Osteocyte (in vitro differentiated cells): ENCODE measurements around the gene SYNE4. TPM values are rescaled to one million over a fixed set of nuclear protein-coding genes. Genes with fewer than 3 reads are reported as not detected.

Experiments
- DNase-seq: peaks from one replicate; pipeline ENCODE4 v3.0.0; 2021; ENCODE audit warnings: mixed read lengths; ENCODE audit not compliant: unreplicated experiment; ENCODE audit errors: extremely low spot score
- H3K27ac Mint-ChIP-seq: one replicate; pipeline ENCODE4 v1.8.0; 2021; ENCODE audit warnings: mild to moderate bottlenecking, mixed read lengths; ENCODE audit not compliant: unreplicated experiment
- H3K27me3 Mint-ChIP-seq: one replicate; pipeline ENCODE4 v1.8.0; 2021; ENCODE audit warnings: mixed read lengths; ENCODE audit not compliant: unreplicated experiment
- H3K36me3 Mint-ChIP-seq: one replicate; pipeline ENCODE4 v1.8.0; 2021; ENCODE audit warnings: mixed read lengths; ENCODE audit not compliant: unreplicated experiment
- H3K4me1 Mint-ChIP-seq: one replicate; pipeline ENCODE4 v1.8.0; 2021; ENCODE audit warnings: mixed read lengths; ENCODE audit not compliant: unreplicated experiment
- H3K4me3 Mint-ChIP-seq: one replicate; pipeline ENCODE4 v1.8.0; 2021; ENCODE audit warnings: mild to moderate bottlenecking, moderate library complexity, mixed read lengths; ENCODE audit not compliant: unreplicated experiment
- H3K9me3 Mint-ChIP-seq: one replicate; pipeline ENCODE4 v1.8.0; 2021; ENCODE audit warnings: mixed read lengths; ENCODE audit not compliant: unreplicated experiment
- CTCF ChIP-seq: fragments of 200-600 bp; sonication (generic); IDR thresholded peaks from 2 replicates; pipeline ENCODE4 v1.5.0; 2021; ENCODE audit warnings: antibody characterized with exemption, mild to moderate bottlenecking, moderate library complexity
- total RNA-seq: library from RNA; stranded (reverse); gene quantifications from 2 replicates; pipeline ENCODE4 v1.2.1, GENCODE V29; 2021

The SYNE4 gene
- total RNA-seq, 1 donor from 2014 or later = not detected

DNA sequence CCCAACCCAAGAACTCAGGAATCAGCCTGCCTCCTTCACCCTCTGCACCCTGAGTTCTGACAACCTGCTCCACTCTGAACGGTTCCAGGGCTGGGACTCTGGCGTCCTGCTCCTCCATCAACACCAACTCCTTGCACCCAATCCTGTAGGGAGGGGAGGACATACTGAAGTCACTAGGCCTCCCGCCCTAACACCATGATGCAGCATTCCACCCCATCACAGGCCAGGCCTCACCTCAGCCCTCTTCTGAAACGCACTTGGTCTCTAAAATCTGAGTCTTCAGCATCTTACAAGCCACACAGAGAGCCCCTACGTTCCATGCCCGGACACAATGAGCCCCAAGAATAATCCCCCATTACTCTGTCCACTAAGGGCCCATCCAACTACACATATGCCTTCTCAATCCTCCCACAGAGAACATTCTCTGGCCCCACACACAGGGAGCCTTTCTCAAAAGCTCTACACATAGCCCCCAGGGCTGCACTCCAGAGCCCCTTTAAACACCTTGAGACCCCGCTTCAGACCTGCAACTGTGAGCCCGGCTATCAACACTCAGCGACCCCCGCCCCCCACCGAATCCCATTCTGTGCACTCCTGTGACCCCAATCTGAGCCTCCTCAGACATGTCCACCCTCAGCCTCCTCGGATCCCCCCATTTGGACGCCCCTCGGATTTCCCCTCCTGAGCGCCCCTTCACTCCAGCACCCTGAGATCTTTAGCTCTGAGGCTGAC is 4.8 kb upstream of the SYNE4 start:
- H3K4me1 Mint-ChIP-seq = peaks cover 30% of the 10 kb centered on the region
- H3K27me3 Mint-ChIP-seq = no peaks in the 10 kb centered on the region
- peak overlapping the region; percentile 98 for H3K4me3 Mint-ChIP-seq
- H3K36me3 Mint-ChIP-seq = peaks cover 17% of the 10 kb centered on the region
- H3K27ac Mint-ChIP-seq = peak overlapping the region; percentile 94
- no peak for DNase-seq
- no peaks in the 10 kb centered on the region for H3K9me3 Mint-ChIP-seq
- TF ChIP-seq CTCF = no peak

- Mint-ChIP-seq H3K27ac (no peak overlapping the region), H3K36me3 (peaks cover 2% of the 10 kb centered on the region), H3K9me3 (no peaks in the 10 kb centered on the region), H3K4me3 (no peak overlapping the region), H3K4me1 (peaks cover 30% of the 10 kb centered on the region), H3K27me3 (no peaks in the 10 kb centered on the region)
- TF ChIP-seq CTCF = no peak
- no peak for DNase-seq
These were observed 1.8 kb upstream of the SYNE4 start for GRCh38 chr19:36010402-36010801.

DNA sequence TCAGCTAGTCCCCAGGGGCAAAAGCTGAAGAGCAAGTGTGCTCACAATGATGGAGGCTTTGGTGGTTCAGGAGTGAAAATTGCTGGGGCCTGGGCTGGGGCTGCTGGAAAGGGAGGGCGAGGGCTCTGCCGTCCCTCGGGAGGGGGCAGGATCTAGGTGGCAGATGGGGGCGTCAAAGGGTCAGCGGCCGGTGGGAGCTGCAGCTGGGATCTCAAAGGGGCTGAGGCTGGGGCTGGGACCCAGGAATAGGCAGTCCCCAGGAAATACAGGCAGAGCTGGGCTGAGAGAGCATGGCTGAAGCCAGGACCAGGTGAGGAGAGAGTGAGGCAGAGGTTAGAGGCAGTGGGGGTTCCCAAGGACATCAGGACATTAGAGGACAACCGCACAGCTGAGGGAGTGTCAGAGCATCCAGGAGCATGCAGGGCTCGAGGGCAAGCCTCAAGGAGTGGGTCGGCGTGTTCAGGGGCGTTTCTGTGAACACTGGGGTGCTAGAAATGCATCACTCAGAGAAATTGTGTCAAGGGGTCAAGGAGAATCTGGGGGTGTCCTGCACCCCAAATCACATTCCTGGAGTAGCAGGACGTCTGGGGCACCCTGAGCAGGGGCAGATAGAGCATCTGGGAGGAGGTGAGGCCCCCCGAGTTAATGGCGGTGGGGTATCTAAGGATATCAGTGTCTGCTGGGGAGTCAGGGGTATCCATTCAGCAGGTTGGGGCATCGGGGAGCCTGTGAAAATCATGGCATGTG is 1.2 kb upstream of the SYNE4 start:
- DNase-seq = no peak
- Mint-ChIP-seq H3K27ac (peak overlapping the region; percentile 29), H3K9me3 (no peaks in the 10 kb centered on the region)

GRCh38 chr19:36009220-36009619 is 607 bp upstream of the SYNE4 start:
- Mint-ChIP-seq H3K9me3 (no peaks in the 10 kb centered on the region), H3K4me1 (peaks cover 22% of the 10 kb centered on the region), H3K27me3 (no peaks in the 10 kb centered on the region), H3K4me3 (peak overlapping the region; percentile 66), H3K27ac (peak overlapping the region; percentile 29), H3K36me3 (no peaks in the 10 kb centered on the region)
- DNase-seq = peak; percentile 85
- TF ChIP-seq CTCF = no peak

More for the DNA sequence above, 1.2 kb upstream of the SYNE4 start:
- peak overlapping the region; percentile 66 for H3K4me3 Mint-ChIP-seq
- peaks cover 27% of the 10 kb centered on the region for H3K4me1 Mint-ChIP-seq
- no peak for TF ChIP-seq CTCF
- H3K36me3 Mint-ChIP-seq = no peaks in the 10 kb centered on the region
- H3K27me3 Mint-ChIP-seq = no peaks in the 10 kb centered on the region

DNA sequence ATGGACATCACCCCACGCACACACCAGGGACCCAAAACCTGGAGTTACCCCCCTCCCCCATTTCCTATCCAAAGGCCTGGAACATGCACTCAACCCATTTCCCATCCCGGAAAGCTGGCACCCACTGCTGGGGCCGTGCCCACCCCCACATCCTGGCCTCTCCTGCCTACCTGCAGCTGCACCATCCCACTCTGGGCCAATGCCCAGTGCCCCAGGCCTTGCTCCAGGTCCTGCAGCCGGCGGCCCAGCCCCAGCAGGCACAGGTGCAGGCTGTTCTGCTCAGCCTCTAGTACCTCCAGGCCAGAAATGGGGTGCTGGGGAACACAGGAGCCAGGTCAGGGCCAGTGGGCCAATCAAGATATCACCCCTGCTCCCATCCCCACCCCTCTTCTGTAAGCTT is 1.7 kb downstream of the SYNE4 start:
- Mint-ChIP-seq H3K9me3 (no peaks in the 10 kb centered on the region), H3K27ac (no peak overlapping the region), H3K36me3 (no peaks in the 10 kb centered on the region), H3K4me1 (peaks cover 10% of the 10 kb centered on the region), H3K4me3 (no peak overlapping the region), H3K27me3 (no peaks in the 10 kb centered on the region)
- TF ChIP-seq CTCF = no peak
- no peak for DNase-seq
